WTC11 (cell line): Measurements from ENCODE around the gene ARPC1B. TPM values are rescaled to one million over a fixed set of nuclear protein-coding genes. Genes with fewer than 3 reads are reported as not detected.

Experiments used
- ATAC-seq: fragments of 200-7000 bp; cut with Tn5 transposase; 2 replicates; pipeline ENCODE4 v1.10.0; 2021; ENCODE audit warnings: mild to moderate bottlenecking, moderate library complexity
- CTCF ChIA-PET: fragments of 300-600 bp; sonication (Branson Sonifier 250); formaldehyde crosslinking; loops from one replicate; lab custom pipeline; 2021; ENCODE audit warnings: antibody characterized with exemption; lab: Charles Lee
- POLR2A ChIA-PET: fragments of 350-600 bp; sonication (Branson Sonifier 250); formaldehyde crosslinking; loops from one replicate; lab custom pipeline; 2021; ENCODE audit warnings: antibody characterized with exemption; lab: Charles Lee
- DNase-seq: peaks from one replicate; pipeline ENCODE4 v3.0.0; 2021; ENCODE audit warnings: low spot score
- H3K27ac Mint-ChIP-seq: 2 replicates; pipeline ENCODE4 v1.8.0; 2021; ENCODE audit warnings: mixed read lengths
- H3K27me3 Mint-ChIP-seq: 2 replicates; pipeline ENCODE4 v1.8.0; 2021; ENCODE audit warnings: low read depth, mild to moderate bottlenecking, moderate library complexity, mixed read lengths
- H3K36me3 Mint-ChIP-seq: 2 replicates; pipeline ENCODE4 v1.8.0; 2021; ENCODE audit warnings: mixed read lengths
- H3K4me1 Mint-ChIP-seq: 2 replicates; pipeline ENCODE4 v1.8.0; 2022; ENCODE audit warnings: mixed read lengths
- H3K4me3 Mint-ChIP-seq: 2 replicates; pipeline ENCODE4 v1.8.0; 2021; ENCODE audit warnings: mild to moderate bottlenecking, moderate library complexity, mixed read lengths
- H3K9me3 Mint-ChIP-seq: 2 replicates; pipeline ENCODE4 v1.8.0; 2021; ENCODE audit warnings: mixed read lengths
- CBFB ChIP-seq: sonication (generic); formaldehyde crosslinking; IDR thresholded peaks from 2 replicates; pipeline ENCODE4 v1.8.1; 2022; ENCODE audit warnings: mild to moderate bottlenecking, low read depth, missing genetic modification reagents
- CREB1 ChIP-seq: sonication (generic); formaldehyde crosslinking; IDR thresholded peaks from 2 replicates; pipeline ENCODE4 v1.8.0; 2023; ENCODE audit warnings: mild to moderate bottlenecking, missing genetic modification reagents
- CREM ChIP-seq: sonication (generic); formaldehyde crosslinking; IDR thresholded peaks from 2 replicates; pipeline ENCODE4 v1.8.1; 2022; ENCODE audit warnings: mild to moderate bottlenecking, missing genetic modification reagents, moderate library complexity
- E2F1 ChIP-seq: sonication (generic); formaldehyde crosslinking; IDR thresholded peaks from 2 replicates; pipeline ENCODE4 v1.8.0; 2022; ENCODE audit warnings: mild to moderate bottlenecking, missing genetic modification reagents
- E2F5 ChIP-seq: sonication (generic); formaldehyde crosslinking; IDR thresholded peaks from 2 replicates; pipeline ENCODE4 v1.8.1; 2022; ENCODE audit warnings: mild to moderate bottlenecking, moderate library complexity, missing genetic modification reagents
- EMX1 ChIP-seq: fragments of 250-450 bp; sonication (Bioruptor Pico); IDR thresholded peaks from 2 replicates; pipeline ENCODE4 v1.8.0; 2021; ENCODE audit warnings: mild to moderate bottlenecking
- FOXJ3 ChIP-seq: sonication (generic); formaldehyde crosslinking; IDR thresholded peaks from 2 replicates; pipeline ENCODE4 v1.9.0; 2021; ENCODE audit warnings: missing genetic modification reagents, mild to moderate bottlenecking, borderline replicate concordance
- FOXK1 ChIP-seq: sonication (generic); formaldehyde crosslinking; IDR thresholded peaks from 2 replicates; pipeline ENCODE4 v1.8.0; 2022; ENCODE audit warnings: mild to moderate bottlenecking, moderate library complexity, missing genetic modification reagents
- FOXP1 ChIP-seq: sonication (generic); formaldehyde crosslinking; IDR thresholded peaks from 2 replicates; pipeline ENCODE4 v1.8.0; 2022; ENCODE audit warnings: missing genetic modification reagents, mild to moderate bottlenecking, moderate library complexity, borderline replicate concordance
- GTF2I ChIP-seq: fragments of 250-450 bp; sonication (Bioruptor Pico); conservative IDR thresholded peaks from 2 replicates; pipeline ENCODE4 v1.4.0; 2021; ENCODE audit warnings: mild to moderate bottlenecking
- MXD4 ChIP-seq: fragments of 250-450 bp; sonication (Bioruptor Pico); IDR thresholded peaks from 2 replicates; pipeline ENCODE4 v1.8.0; 2021; ENCODE audit warnings: mild to moderate bottlenecking, moderate library complexity, borderline replicate concordance
- NFATC4 ChIP-seq: fragments of 250-450 bp; sonication (Bioruptor Pico); IDR thresholded peaks from 2 replicates; pipeline ENCODE4 v1.9.0; 2021; ENCODE audit warnings: mild to moderate bottlenecking
- NR1H2 ChIP-seq: sonication (generic); formaldehyde crosslinking; IDR thresholded peaks from 2 replicates; pipeline ENCODE4 v1.9.0; 2021; ENCODE audit warnings: mild to moderate bottlenecking, moderate library complexity, missing genetic modification reagents
- PRRX2 ChIP-seq: fragments of 250-450 bp; sonication (Bioruptor Pico); IDR thresholded peaks from 2 replicates; pipeline ENCODE4 v1.8.0; 2021; ENCODE audit warnings: mild to moderate bottlenecking
- RELA ChIP-seq: sonication (generic); formaldehyde crosslinking; IDR thresholded peaks from 2 replicates; pipeline ENCODE4 v1.8.1; 2022; ENCODE audit warnings: missing genetic modification reagents, mild to moderate bottlenecking, borderline replicate concordance
- SMAD3 ChIP-seq: sonication (generic); formaldehyde crosslinking; IDR thresholded peaks from 2 replicates; pipeline ENCODE4 v1.8.0; 2022; ENCODE audit warnings: missing genetic modification reagents, mild to moderate bottlenecking, borderline replicate concordance
- SP1 ChIP-seq: sonication (generic); formaldehyde crosslinking; conservative IDR thresholded peaks from 2 replicates; pipeline ENCODE4 v1.8.1; 2022; ENCODE audit warnings: missing genetic modification reagents
- USF1 ChIP-seq: sonication (generic); formaldehyde crosslinking; IDR thresholded peaks from 2 replicates; pipeline ENCODE4 v1.8.0; 2022; ENCODE audit warnings: mild to moderate bottlenecking, missing genetic modification reagents
- ZBTB21 ChIP-seq: sonication (generic); formaldehyde crosslinking; IDR thresholded peaks from 2 replicates; pipeline ENCODE4 v1.8.1; 2023; ENCODE audit warnings: mild to moderate bottlenecking, missing genetic modification reagents, borderline replicate concordance
- ZMAT4 ChIP-seq: fragments of 250-450 bp; sonication (Bioruptor Pico); IDR thresholded peaks from 2 replicates; pipeline ENCODE4 v1.9.0; 2021; ENCODE audit warnings: mild to moderate bottlenecking
- ZNF281 ChIP-seq: sonication (generic); formaldehyde crosslinking; IDR thresholded peaks from 2 replicates; pipeline ENCODE4 v1.8.0; 2023; ENCODE audit warnings: mild to moderate bottlenecking, missing genetic modification reagents
- ZNF396 ChIP-seq: fragments of 250-450 bp; sonication (Bioruptor Pico); IDR thresholded peaks from 2 replicates; pipeline ENCODE4 v1.8.0; 2021; ENCODE audit warnings: mild to moderate bottlenecking, moderate library complexity, borderline replicate concordance
- ZSCAN18 ChIP-seq: fragments of 250-450 bp; sonication (Bioruptor Pico); IDR thresholded peaks from 2 replicates; pipeline ENCODE4 v2.1.2; 2022; ENCODE audit warnings: mild to moderate bottlenecking, moderate library complexity
- total RNA-seq: library from RNA; stranded (reverse); gene quantifications from 3 replicates; pipeline ENCODE4 v1.2.3, GENCODE V29; 2021

ARPC1B gene
- total RNA-seq, 1 experiment from 2014 or later: 66.2 TPM

GRCh38 chr7:99399597-99399996 is 25.1 kb downstream of the ARPC1B start:
- DNase-seq (no peak), ATAC-seq (no peak)
- Mint-ChIP-seq H3K27ac (no peak overlapping the region), H3K4me1 (no peaks in the 10 kb centered on the region), H3K4me3 (no peak overlapping the region), H3K9me3 (no peaks in the 10 kb centered on the region), H3K27me3 (no peaks in the 10 kb centered on the region)
- POLR2A ChIA-PET: no interaction called here
- TF ChIP-seq MXD4 (no peak), CBFB (CRISPR knock-in tag) (no peak), NFATC4 (CRISPR knock-in tag) (no peak), PRRX2 (no peak), RELA (CRISPR knock-in tag) (no peak), ZBTB21 (CRISPR knock-in tag) (no peak), GTF2I (CRISPR knock-in tag) (no peak), FOXK1 (no peak), CREM (CRISPR knock-in tag) (no peak), E2F5 (CRISPR knock-in tag) (no peak)
- TF ChIP-seq, all 79 proteins: peak for 0
- CTCF ChIA-PET: interaction anchor here (1.0 to 2.2 kb wide), 3 partner anchors 10 to 34 kb away, joined by 3 to 5 read pairs (median 3); partner anchors contain the start of genes BUD31 and PDAP1
- H3K36me3 Mint-ChIP-seq: peaks cover 76% of the 10 kb centered on the region

- H3K4me1 Mint-ChIP-seq: peaks cover 13% of the 10 kb centered on the region
- peaks cover 60% of the 10 kb centered on the region for H3K36me3 Mint-ChIP-seq
- ATAC-seq: no peak
These were observed 28.3 kb downstream of the ARPC1B start for GRCh38 chr7:99402854-99403253.

GRCh38 chr7:99403764-99404163 is 29.2 kb downstream of the ARPC1B start:
- Mint-ChIP-seq H3K4me1 (peaks cover 13% of the 10 kb centered on the region), H3K4me3 (no peak overlapping the region), H3K27ac (no peak overlapping the region; the same call in 1 of the 2 replicates), H3K27me3 (no peaks in the 10 kb centered on the region), H3K36me3 (peaks cover 51% of the 10 kb centered on the region), H3K9me3 (no peaks in the 10 kb centered on the region)
- no peak for TF ChIP-seq SMAD3 (CRISPR knock-in tag)
- TF ChIP-seq CREB1 (CRISPR knock-in tag): no peak
- no peak for TF ChIP-seq FOXJ3 (CRISPR knock-in tag)
- ATAC-seq (no peak), DNase-seq (no peak)
- CTCF ChIA-PET: no interaction called here
- POLR2A ChIA-PET: interaction anchor here (0.5 to 0.6 kb wide), 2 partner anchors 14 to 68 kb away, joined by 3 read pairs; no protein-coding TSS in a partner anchor

More at GRCh38 chr7:99402854-99403253, 28.3 kb downstream of the ARPC1B start:
- H3K4me3 Mint-ChIP-seq: no peak overlapping the region
- TF ChIP-seq FOXP1 (CRISPR knock-in tag): no peak
- TF ChIP-seq NR1H2 (CRISPR knock-in tag): no peak
- no peak for TF ChIP-seq E2F1
- TF ChIP-seq, all 79 proteins: peak for 0
- Mint-ChIP-seq H3K9me3 (no peaks in the 10 kb centered on the region), H3K27ac (no peak overlapping the region), H3K27me3 (no peaks in the 10 kb centered on the region)
- no peak for DNase-seq
- POLR2A ChIA-PET: no interaction called here
- CTCF ChIA-PET: interaction anchor here (0.8 kb wide), 1 partner anchor 43 kb away, joined by 3 read pairs; no protein-coding TSS in a partner anchor

- Mint-ChIP-seq H3K27me3 (no peaks in the 10 kb centered on the region), H3K36me3 (peaks cover 47% of the 10 kb centered on the region), H3K27ac (no peak overlapping the region; the same call in 1 of the 2 replicates)
- no peak for TF ChIP-seq EMX1 (CRISPR knock-in tag)
- no peak for TF ChIP-seq ZSCAN18
- TF ChIP-seq ZMAT4 (CRISPR knock-in tag): no peak
- no peak for TF ChIP-seq ZNF396 (CRISPR knock-in tag)
- TF ChIP-seq USF1 (CRISPR knock-in tag): no peak
- no peak for TF ChIP-seq SP1
- no peak for TF ChIP-seq ZNF281 (CRISPR knock-in tag)
These were observed 29.9 kb downstream of the ARPC1B start for GRCh38 chr7:99404235-99404976.

More at GRCh38 chr7:99404235-99404976, 29.9 kb downstream of the ARPC1B start:
- no peak for ATAC-seq
- CTCF ChIA-PET: no interaction called here
- Mint-ChIP-seq H3K4me1 (peaks cover 13% of the 10 kb centered on the region), H3K4me3 (no peak overlapping the region), H3K9me3 (no peaks in the 10 kb centered on the region)
- no peak for DNase-seq
- POLR2A ChIA-PET: no interaction called here
